GM19025 (cell line): ENCODE results near the gene PRKRIP1.
A peak's percentile ranks its signal among the peaks of the same experiment; 100 is the strongest.
"Not testable (repeated sequence)": the region's sequence is repeated elsewhere in the genome, so short reads cannot be mapped to it uniquely, and the experiment has no call there.

Source experiments
- ATAC-seq: cut with Tn5 transposase; IDR thresholded peaks from one replicate; pipeline ENCODE4 v1.9.1; 2021; ENCODE audit warnings: mild to moderate bottlenecking, low read depth, moderate library complexity; ENCODE audit not compliant: unreplicated experiment

The PRKRIP1 gene, protein sequence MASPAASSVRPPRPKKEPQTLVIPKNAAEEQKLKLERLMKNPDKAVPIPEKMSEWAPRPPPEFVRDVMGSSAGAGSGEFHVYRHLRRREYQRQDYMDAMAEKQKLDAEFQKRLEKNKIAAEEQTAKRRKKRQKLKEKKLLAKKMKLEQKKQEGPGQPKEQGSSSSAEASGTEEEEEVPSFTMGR

DNA sequence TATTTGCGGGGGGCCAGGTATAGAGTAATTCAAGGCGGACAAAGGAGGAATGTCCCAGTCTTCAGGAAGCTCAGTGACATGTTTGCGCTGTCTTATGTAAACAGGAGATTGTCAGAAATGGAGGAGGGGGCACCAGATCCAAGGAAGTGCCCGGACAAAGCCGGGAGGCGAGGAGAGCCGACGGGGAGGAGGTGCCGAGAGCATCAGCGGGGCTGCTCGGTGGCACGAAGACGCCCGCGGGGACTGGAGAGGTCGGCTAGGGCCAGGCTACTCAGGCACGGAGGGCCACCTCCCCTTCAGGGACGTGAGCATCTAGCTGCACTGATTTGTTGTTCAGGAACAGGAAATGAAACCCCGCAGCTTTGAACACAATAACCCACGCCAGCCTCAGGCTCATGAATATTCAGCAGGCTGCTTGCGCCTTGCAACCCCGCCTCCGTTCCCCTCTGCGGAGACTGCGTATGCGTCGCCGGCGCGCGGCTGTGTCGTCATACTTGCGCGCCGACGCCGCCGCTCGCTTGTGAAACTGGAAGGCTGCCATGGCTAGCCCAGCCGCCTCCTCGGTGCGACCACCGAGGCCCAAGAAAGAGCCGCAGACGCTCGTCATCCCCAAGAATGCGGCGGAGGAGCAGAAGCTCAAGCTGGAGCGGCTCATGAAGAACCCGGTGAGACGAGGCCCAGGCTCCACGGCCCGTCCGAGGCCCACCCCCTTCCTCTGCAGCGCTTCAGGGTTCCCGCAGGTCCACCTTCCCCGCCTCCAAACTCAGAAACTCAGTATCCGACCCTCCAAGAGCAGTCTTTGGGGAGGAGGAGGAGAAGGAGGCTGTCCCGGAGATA is at the start of gene PRKRIP1:
Gene PRKRIP1, plus strand, starts transcription at position 491 of the 837 bp plus-strand sequence. Its CDS starts 49 bp downstream, at position 540.
- peak; percentile 98 for ATAC-seq

DNA sequence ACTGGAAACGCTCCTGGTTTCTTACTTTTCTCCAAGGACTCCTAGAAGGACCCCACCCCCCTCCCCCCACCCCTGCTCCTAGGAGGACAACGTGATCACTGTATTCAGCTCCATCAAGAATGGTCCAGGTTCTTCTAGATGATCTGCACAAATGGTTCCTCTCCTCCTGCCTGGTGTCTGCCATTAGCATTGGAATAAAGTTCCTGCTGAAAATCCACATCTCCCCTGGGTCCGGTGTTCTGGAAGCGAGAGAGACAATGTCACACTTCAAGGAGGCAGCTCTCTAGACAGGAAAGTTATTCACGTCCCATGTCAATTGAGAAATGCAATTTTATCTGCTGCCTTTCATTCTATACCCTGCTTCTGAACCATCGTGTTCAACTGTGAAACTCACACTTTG is 49.2 kb upstream of the PRKRIP1 start:
- not testable (repeated sequence) for ATAC-seq

DNA sequence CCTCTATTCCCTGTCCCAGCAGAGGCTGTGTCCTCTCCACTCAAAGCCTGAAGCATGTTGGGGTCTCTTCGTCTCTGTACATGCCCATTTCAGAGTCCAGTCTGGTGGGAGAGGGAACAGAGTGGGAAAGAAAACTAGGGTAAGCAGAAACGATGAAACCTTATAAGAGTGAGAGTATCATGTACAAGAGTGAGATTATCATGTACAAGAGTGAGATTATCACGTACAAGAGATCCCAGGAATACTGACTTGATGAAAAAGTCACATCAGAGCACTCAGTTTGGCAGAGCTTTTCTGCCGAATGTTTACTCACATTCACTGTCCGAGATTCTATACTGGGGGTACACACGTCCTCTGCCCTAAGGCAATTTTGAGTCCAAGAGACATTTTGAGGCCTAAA is 39.8 kb upstream of the PRKRIP1 start, which contains the start of gene SPDYE6:
Gene SPDYE6, minus strand, starts transcription at position 101 of the 400 bp plus-strand sequence. CDS start 421 bp downstream, outside the sequence.
- not testable (repeated sequence) for ATAC-seq

DNA sequence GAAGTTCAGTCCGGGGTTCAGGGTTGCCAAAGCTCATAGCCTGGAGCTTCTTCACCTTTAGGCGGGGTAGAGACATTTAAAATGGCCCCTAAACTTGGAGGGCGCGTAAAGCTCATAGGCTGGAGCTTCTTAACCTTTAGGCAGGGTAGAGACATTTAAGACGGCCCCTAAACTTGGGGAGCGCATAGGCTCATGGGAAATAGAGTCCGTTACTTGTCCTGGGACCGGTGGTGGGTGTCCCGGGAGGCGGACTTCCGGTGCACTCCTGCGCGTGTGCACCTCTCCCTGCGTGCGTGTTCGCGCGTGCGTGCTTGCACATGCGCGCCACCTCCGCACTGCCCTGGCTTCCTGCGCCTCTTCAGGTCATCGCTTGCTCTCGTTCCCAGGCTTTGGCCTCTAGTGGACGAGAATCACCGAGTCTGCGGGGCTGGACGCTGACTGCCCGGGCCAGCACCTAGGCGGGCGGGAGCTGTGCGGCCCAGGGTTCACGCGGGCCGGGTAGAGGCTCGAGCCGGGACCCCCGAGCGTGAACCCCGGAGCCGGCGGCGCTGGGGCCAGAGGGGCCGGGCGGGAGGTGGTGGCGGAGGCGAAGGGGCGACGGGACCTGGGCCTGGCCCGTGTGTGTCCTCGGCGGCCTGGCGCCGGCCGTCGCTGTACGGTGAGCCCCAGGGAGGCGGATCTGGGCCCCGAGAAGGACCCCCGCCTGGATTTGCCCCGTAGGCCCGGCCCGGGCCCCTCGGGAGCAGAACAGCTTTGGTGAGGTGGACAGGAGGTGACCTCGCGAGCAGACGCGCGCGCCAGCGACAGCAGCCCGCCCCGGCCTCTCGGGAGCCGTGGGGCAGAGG is 32.4 kb upstream of the PRKRIP1 start:
- ATAC-seq, result peak; percentile 98

DNA sequence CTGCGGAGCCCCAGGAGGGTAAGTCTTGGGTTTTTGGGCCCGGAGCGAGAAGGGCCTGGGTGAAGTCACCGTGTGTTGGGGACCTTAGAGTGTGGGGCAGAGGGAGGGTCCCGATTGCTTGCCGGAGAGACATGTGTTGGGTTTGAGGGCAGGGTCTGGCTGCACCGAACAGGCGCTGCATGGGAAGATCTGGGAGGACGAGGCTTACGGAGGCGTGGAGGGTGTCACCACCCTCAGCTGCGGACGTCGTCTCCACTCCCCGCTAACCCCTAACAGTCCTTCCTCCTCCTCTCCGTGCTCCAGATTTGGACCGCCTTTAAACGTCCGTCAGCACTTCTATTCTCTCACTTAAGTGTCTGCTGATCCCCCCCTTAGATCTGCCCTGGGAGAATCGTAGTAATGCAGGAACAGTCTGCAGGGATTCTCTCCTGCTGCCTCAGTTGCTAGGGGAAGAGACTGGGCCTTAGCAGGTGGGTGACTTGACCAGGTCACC is 31.7 kb upstream of the PRKRIP1 start:
- not testable (repeated sequence) for ATAC-seq

DNA sequence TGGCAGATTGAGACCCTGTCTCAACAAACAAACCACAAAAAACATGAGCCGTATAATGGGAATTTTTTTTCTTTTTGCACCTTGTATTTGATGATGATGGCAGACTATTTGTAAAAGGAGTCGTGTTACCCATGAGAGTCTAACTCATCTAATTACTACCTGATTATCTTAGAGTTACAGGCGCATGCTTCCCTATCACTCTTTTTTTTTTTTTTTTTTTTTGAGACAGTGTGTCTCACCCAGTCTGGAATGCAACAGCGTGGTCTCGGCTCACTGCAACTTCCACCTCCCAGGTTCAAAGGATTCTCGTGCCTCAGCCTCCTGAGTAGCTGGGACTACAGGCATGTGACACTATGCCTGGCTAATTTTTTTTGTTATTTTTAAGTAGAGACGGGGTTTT is 30.8 kb upstream of the PRKRIP1 start:
- not testable (repeated sequence) for ATAC-seq

DNA sequence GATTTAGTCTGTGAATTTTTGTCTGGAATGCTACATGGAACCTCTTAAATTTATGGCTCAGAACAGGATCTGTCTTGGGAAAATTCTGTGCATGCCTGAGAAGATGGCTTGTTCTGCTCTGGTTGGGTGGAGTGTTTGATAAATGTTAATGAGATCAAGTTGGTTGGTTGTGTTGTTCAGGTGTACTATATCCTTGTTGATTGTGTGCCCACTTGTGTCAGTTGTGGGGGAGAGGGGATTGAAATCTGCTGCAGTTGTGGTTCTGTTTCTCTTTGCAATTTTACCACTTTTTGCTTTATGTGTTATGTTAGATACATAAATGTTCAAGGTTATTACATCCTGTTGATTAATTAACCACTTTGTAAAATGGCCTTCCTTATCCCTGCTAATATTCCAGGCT is 26.1 kb upstream of the PRKRIP1 start:
- ATAC-seq, result not testable (repeated sequence)

DNA sequence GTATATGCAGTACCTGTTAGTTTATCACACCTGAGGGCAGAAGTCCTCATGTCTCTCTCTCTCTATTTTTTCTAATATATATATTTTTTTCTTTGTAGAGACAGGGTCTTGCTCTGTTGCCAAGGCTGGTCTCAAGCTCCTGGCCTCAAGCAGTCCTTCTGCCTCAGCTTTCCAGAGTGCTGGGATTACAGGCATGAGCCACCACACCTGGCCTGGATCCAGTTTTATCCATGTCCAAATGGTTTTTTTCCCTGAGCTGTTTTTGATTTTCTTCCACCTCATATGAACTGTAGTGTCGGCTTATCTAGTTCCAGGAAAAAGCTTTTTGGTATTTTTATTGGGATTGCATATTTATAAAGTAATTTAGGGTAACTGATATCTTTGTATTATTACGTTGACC is 23.4 kb upstream of the PRKRIP1 start:
- ATAC-seq, result not testable (repeated sequence)

DNA sequence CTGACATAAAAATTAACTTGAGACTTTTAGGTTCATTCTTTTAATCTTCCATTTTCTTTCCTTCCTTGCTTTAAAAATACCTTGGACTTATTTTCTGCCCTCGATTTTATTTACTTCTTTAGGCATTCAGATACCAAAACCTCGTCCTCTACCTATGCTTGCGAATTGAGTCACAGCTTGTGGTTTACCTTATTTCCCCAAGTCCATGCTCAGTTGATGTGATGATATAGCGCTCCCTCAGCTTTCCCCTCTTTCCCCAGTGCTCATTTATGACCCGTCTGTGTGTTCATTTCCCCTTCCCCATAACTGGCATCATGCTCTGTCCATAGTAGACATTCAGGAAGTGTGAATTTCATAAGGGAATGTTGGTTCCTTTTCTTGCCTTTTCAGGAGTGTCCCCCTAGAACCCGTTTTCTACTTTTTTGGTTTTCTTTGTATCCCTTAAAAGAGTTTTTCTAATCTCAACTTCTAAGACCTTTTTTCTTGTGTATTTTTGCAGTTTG is 19.1 kb upstream of the PRKRIP1 start:
- ATAC-seq, result no peak

DNA sequence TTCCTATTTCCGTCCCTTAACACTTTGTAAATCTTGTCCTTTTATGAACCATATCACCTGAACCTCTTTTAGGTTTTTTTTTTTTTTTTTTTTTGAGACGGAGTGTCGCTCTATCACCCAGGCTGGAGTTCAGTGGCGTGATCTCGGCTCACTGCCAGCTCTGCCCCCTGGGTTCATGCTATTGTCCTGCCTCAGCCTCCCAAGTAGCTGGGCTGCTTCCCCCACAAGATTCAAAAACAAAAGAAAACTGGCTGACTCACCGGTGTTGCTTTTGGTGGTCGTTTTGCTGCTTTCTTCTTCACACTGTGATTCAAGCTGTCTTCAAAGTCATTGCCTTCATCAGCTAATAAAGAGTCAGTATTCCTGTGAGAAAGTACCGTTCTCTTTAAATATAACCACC is 15.3 kb upstream of the PRKRIP1 start:
- ATAC-seq, result not testable (repeated sequence)

DNA sequence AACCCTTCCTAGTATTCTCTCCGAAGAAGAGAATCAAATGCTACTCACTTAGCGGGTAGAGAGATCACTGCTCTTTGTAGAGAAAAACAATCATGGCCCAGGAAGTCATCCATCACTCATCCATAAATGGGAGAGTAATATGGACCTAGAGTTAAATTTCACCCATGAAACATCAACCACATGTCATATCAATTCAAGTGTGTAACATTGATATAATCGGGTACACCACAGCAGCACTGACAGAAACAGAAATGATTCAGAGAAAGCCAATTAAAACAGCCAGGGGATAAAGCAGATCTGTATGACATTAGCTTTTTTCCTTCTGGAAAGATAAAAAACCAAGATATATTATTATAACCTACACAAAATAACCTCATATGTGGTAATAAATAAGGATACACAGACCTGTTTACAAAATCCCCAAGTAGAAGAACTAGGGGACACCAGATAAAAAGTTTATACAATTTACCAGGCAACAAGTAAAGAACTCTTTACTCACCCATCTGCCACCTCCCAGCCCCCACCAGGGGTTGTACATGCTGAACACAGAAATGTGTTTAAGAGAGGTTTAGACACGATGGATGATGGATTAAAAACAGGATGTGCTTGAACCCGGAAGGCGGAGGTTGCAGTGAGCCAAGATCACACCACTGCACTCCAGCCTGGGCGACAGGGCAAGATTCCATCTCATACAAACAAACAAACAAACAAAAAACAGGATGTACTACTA is 14.3 kb upstream of the PRKRIP1 start:
- not testable (repeated sequence) for ATAC-seq

DNA sequence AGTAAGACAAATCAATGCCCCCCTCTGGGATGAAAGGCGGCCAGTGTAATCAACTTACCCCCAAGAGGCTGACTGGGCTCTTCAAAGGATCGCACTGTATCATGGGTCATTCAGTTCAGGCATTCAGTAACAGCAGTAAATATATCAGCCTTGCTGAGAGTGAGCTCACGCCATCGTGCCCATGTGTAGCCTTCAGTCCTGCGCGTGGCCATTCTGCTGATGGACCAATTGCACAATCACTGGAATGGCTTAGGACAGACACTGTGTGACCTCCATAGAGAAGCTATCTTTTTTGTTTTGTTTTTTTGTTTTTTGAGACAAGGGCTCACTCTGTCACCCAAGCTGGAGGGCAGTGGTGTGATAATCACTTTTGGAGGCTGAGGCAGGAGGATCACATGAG is 9.1 kb upstream of the PRKRIP1 start:
- no peak for ATAC-seq

DNA sequence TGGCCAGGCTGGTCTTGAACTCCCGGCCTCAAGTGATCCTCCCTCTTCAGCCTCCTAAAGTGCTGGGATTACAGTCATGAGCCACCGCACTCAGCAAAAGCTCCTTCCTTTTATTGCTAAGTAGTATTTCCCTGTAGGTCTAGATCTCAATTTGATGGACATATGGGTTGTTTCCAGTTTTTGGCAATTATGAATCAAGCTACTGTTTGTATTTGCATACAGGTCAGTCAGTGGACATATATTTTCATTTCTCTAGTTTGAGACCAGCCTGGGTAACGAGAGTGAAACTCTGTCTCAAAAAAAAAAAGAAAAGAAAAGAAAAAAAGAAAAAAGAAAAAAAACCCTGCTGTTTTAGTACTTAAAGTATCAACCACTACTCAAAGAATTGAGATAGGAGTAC is 6.4 kb upstream of the PRKRIP1 start:
- ATAC-seq, result no peak

DNA sequence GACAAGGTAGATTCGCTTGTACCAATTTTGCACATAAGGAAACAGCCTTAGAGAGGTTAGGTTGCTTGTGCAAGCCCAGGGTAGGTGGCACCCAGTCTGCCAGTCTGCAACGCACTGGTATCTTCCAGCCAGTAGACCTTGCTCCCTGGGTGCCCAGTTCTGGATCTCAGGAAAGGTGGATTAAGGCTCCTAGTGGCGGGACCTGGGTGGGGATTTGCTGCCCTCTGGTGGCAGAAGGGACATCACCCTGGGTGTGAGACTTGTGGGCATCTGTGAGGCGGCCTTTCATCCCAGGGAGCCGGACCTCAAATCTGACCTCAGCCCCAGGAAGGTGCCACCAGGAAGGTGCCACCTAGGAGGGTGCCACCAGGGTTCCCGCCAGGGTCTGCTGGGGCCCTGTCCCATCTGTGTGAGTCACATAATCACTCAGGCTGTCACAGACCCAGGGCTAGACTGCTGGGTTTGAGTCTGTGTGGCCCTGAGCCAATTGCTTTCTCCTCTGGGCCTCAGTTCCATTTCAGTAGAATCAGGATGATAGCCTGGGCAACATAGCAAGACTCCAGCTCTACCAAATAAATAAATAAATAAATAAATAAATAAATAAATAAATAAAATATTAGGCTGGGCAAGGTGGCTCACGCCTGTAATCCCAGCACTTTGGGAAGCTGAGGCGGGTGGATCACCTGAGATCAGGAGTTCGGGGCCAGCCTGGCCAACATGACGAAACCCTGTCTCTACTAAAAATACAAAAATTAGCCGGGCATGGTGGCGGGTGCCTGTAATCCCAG is 5.3 kb upstream of the PRKRIP1 start:
- no peak for ATAC-seq

DNA sequence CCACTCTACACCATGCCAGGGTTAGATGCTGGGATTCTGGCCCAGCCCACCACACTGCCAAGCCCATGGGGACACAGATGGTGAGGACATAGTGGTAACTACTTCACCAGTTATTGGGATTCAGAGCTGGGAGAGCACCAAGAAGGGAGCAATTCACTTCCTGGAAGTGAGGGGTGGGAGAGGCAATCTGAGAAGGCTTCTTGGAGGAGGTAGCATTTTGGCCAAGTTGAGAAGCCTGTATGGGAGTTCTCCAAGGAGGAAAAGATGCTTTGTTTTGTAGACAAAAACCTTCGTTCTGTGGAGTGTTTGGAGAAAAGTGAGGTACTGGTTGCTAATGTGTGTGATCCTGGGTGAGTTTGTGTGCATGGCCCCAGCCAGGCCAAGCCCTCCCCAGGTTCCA is 3.8 kb upstream of the PRKRIP1 start:
- no peak for ATAC-seq

DNA sequence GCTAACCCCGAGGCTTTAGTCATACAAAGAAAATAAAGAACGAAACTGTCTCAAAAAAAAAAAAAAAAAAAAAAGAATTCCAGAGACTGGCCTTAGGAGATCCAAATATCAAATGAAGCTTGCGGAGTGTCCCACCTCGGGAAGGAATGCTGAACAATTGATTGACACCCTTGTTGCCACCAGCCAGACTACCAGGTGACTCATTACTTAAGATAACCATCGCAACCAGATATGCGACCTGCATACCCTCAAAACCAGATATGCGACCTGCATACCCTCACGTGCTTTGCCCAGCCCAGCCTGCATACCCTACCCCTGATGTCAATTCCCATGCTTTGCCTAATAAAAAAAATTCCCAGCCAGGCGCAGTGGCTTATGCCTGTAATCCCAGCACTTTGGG is 2.7 kb upstream of the PRKRIP1 start:
- no peak for ATAC-seq

DNA sequence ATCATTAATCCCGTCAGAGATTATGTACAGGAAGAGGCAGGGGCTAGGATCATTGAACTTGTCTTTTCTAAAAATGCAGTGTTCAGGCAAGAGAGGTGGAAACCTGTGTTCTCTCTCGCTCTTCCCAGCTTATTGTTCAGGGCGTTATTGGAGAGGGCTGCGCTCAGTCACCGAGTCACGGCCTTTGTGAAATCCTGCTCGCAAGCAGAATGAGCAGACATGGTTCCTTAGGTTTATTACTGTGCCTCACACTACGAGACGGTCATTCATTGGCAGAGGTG is 631 bp upstream of the PRKRIP1 start:
- no peak for ATAC-seq

DNA sequence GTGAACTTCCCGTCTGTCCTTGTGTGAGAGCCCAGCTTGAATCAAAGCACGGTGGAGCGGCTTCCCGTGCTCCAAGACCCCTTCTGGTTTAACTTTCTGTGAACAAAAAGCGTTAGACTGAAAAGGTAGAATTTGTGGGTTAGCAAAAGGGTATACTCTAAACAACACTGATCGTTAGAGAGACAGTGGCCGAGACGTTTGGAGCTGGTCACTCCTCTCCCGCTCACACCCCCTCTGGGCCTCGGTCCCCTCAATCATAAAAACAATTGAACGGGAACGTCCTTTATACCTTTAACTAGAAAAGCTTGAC is 502 bp downstream of the PRKRIP1 start:
- ATAC-seq, result no peak

DNA sequence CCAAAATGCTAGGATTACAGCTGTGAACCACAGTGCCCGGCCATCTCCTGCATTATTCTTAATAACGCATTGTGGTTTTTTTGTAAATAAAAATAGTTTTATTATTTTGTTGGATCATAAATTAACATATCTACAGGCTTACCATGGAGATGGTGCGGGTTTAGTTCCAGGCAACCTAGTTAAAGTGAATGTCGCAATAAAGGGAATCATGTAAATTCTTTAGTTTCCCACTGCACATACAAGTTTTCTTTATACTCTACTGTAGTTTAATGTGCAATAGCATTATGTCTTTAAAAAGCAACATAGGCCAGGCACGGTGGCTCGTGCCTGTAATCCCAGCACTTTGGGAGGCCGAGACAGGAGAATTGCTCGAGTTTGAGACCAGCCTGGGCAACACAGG is 2.4 kb downstream of the PRKRIP1 start:
- no peak for ATAC-seq

DNA sequence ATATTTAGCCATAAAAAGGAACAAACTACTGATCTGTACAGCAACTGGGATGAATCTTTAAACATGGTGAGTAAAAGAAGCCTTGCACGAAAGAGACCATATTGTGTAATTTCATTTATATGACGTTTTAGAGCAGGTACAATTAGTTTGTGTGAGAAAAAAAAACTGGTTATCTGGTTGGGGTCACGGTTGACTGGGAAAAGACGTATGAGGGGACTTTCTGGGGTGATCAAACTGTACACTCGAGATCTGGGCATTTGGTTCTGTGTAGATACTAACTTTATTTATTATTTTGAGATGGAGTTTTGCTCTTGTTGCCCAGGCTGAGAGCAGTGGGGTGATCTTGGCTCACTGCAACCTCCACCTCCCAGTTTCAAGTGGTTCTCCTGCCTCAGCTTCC is 4.2 kb downstream of the PRKRIP1 start:
- no peak for ATAC-seq
